GM19239 (cell line): Measurements from ENCODE around the gene GDPD5.

ENCODE experiments used
- DNase-seq: peaks from one replicate; pipeline ENCODE4 v3.0.0; 2011; ENCODE audit warnings: low spot score; ENCODE audit not compliant: insufficient read length
- FAIRE-seq: peaks from 2 replicates; lab custom pipeline; 2011; peaks lifted over from hg19 to GRCh38; lab: Jason Lieb, UNC

Gene GDPD5, protein sequence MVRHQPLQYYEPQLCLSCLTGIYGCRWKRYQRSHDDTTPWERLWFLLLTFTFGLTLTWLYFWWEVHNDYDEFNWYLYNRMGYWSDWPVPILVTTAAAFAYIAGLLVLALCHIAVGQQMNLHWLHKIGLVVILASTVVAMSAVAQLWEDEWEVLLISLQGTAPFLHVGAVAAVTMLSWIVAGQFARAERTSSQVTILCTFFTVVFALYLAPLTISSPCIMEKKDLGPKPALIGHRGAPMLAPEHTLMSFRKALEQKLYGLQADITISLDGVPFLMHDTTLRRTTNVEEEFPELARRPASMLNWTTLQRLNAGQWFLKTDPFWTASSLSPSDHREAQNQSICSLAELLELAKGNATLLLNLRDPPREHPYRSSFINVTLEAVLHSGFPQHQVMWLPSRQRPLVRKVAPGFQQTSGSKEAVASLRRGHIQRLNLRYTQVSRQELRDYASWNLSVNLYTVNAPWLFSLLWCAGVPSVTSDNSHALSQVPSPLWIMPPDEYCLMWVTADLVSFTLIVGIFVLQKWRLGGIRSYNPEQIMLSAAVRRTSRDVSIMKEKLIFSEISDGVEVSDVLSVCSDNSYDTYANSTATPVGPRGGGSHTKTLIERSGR

DNA sequence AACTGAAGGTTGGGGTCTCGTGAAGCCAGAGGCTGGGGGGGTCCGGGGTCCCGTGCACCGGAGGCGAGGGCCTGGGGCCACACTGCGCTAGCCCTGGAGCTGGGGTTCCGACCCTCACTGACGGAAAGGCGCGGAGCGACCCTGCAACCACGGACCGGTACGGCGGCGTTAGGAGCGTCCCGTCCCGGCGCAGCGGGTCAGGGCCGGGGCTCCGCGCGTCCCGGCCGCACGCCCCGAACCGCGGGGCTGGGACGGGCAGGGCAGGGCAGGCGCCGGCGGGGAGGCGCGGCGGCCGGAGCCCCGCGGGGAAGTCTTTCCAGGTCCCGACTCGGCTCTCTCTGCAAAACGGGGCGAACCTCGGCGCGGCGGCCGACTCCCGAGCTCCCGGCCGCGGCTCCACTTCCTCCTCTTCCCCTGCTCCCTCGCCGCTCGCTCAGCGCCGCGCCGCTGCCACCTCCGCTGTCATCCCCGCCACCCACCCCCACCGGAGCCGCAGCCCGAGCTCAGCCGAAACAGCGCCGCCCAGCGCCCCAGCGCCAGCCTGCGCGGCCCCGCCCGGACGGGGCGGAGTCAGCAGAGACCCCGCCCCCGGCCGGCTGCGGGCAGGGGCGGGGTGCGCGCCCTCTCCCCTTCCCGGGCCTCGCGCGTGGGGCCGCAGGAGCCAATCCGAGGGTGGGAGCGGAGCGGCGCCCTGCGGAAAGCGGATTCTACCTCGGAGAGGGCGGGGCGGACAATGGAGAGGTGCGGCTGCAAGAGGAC lies at the start of gene GDPD5:
GDPD5 (minus strand) TSS at position 509 of the 759 bp plus-strand sequence. CDS start 48,206 bp downstream, outside the sequence.
- FAIRE-seq: peak; percentile 54
- DNase-seq: peak; percentile 97

DNA sequence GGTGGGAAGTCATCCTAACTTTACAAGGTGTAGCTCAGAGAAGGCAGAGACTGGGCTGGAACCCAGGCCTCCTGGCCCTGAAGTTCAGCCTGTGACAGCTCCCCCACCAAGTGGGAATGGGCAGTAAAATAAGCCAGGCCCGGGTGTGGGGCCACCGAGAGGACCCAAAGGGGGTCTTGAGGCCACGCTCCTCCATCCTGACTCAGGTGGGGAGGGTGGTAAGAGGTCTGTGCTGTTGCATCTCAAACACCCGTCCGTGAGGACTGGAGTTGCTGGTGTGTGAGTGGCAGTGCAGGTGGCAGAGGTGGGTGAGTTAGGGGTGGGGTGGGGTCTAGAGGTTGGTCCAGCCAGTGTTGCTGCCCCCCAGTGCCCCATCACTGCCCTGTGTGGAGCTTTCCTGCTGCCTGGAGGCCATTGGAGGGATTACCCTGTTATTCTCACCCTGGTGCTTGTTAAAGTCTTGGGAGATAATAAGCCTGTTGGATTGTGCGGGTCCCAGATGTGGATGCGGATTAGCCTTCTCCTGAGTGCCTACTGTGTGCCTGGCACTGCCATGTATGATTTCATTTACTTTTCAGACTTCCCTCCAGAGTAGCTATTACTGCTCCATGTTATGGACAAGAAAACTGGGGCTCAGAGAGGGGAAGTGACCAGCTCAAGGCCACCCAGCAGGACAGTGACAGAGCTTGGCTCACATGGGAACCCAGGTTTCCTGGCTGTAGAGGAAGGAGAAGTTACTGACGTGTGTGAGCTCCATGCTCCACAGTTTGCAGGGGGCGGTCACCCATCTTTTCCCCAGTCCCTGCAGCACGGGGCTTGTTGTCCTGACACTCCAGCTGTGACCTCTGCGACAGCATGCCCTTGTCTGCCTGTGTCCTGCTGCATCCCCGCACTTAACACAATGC lies 49.2 kb upstream of the GDPD5 start:
- no peak for FAIRE-seq
- no peak for DNase-seq

DNA sequence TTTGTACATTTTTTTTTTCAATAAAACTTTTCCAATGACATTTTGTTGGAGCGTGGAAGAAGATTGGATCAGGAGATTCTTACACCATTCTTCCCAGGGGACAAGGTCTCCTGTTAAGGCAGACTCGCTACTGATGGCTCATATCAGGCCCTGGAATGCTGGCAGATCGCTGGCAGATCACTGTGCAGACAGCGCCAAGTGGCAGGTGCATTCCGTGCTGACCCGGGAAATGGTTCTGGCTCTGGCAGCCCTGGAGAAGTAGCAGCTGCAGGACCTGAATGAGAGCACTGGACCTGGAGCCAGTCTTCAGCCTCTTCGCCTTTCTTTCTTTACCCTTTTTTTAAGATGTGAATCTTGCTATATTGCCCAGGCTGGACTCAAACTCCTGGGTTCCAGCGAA lies 47.0 kb upstream of the GDPD5 start:
- FAIRE-seq: no peak

DNA sequence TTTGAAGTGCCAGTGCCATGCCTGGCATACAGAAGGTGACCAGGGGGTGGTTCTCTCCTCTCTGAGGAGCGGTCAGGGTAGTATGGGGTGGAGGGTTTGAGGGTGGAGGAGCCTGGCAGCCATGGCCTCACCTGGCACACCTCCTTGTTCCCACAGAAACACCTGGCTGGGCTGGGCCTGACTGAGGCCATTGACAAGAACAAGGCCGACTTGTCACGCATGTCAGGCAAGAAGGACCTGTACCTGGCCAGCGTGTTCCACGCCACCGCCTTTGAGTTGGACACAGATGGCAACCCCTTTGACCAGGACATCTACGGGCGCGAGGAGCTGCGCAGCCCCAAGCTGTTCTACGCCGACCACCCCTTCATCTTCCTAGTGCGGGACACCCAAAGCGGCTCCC lies 45.9 kb upstream of the GDPD5 start:
- FAIRE-seq: no peak
- no peak for DNase-seq

More for the DNA sequence above, 47.0 kb upstream of the GDPD5 start:
- no peak for DNase-seq

DNA sequence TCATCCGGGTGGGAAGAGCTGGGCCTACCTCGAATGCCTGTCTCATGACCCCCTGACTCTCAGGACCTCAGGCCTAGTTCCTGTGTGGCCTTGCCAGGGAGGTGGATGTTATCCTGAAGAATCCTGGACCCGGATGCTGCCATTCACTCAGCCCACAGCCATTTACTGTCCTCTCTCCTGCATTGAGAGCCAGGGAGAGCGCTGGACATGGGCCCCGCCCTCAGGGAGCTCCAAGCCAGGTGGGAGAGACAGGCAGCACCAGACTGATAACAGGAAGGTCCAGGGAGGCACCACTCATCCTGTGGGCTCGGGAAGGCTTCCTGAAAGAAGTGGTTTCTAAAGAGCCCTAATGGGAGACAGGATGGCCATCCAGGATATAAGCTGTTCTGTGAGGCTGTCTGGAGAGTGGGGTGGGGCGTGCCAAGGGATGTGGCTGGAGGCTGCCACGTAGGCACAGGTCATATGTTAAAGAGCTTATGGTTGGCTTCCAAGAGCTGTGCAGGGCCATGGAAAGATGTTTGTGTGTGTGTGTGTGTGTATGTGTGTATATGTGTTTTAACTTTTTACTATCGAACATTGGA lies 44.9 kb upstream of the GDPD5 start:
- DNase-seq (no peak), FAIRE-seq (no peak)

DNA sequence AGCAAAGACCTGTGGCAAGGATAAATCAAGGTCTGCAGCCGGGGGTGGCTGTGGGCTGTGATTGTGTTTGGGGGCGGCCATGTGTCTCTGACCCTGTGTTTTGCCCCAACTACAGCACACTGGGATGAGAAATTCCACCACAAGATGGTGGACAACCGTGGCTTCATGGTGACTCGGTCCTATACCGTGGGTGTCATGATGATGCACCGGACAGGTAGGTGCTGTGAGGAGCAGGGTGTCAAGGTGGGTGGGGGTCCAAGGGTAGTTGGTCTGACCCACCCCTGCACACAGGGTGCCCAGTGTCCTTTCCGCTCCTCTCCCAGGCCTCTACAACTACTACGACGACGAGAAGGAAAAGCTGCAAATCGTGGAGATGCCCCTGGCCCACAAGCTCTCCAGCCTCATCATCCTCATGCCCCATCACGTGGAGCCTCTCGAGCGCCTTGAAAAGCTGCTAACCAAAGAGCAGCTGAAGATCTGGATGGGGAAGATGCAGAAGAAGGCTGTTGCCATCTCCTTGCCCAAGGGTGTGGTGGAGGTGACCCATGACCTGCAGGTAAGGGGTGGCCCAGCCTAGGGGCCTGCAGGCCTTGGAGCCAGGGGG lies 43.0 kb upstream of the GDPD5 start:
- FAIRE-seq: no peak
- DNase-seq: no peak

DNA sequence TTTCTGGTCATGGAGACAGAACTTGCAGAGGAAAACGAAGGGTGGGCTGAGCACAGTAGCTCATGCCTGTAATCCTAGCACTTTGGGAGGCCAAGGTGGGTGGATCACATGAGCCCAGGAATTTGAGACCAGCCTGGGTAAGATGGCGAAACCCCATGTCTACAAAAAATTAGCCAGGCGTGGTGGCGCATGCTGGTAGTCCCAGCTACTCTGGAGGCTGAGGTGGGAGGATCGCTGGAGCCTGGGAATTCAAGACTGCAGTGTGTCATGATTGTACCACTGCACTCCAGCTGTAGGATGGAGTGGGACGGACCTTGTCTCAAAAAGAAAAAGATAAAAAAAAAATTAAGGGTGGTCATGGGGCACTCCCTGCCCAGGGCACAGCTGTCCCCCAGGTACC lies 42.2 kb upstream of the GDPD5 start:
- no peak for DNase-seq

DNA sequence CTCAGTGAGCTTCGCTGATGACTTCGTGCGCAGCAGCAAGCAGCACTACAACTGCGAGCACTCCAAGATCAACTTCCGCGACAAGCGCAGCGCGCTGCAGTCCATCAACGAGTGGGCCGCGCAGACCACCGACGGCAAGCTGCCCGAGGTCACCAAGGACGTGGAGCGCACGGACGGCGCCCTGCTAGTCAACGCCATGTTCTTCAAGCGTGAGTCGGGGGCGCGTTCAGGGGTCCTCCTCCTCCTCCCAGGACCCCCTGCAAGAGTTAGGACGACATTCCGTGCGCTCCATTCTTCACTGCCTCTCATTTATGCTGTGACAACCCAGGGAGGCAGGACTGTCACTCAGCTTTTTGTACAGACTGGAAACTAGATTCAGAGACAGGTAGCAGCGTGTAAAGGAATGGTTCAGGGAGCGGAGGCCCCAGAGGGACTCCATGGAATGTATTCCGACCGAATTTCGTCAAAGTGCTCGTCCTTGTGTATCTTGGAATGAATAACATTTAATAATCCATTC lies 41.1 kb upstream of the GDPD5 start:
- FAIRE-seq (no peak), DNase-seq (no peak)

More for the DNA sequence above, 42.2 kb upstream of the GDPD5 start:
- no peak for FAIRE-seq

DNA sequence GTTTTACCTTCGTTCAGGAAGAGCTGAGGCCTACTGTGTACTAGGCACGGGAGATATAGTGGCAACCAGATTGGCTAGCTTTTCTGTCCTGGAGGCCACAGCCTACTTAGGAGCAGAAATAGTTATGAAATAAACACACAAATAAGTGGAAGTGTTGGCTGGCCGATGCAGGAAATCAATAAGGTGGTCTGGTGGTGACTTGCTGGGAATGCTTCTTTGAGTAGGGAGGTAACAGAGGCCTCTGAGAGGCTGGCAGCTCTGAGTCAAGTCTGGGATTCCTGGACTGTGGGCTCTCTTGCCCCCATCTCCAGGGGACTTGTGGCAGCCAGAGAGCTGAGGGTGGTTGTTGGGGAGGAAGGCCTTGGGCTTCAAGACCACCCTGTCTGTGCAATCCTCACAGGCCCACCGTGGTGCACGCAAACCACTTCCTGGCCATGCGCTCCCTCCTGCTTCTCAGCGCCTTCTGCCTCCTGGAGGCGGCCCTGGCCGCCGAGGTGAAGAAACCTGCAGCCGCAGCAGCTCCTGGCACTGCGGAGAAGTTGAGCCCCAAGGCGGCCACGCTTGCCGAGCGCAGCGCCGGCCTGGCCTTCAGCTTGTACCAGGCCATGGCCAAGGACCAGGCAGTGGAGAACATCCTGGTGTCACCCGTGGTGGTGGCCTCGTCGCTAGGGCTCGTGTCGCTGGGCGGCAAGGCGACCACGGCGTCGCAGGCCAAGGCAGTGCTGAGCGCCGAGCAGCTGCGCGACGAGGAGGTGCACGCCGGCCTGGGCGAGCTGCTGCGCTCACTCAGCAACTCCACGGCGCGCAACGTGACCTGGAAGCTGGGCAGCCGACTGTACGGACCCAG lies 40.4 kb upstream of the GDPD5 start:
- no peak for DNase-seq
- no peak for FAIRE-seq

DNA sequence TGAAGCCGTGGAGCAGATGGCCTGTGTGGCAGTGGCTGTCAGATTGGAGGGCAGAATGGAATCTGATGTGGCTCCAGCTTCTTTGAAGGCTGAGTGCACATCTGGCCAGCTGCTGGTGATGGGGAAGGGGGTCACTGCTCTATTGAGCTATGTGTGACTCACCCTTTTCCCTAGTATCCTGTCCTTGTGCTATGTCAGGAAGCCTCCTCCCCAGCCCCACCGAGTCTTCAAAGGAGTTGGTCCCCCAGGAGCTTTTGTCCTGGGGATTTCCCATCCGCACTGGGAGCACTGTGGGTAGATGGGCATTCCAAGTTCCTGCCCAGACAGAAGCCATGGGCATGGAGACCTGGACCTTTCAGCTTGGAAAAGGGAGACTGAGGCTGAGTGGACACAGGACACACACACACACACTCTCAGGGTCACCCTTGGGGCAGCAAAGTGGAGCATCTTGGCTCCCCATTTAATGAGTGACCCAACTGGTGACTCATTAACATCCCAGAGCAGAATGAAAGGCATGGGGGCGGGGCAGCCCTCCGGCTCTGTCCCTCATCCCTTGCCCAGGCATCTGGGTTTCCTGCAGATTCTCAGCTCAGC lies 39.6 kb upstream of the GDPD5 start:
- DNase-seq (no peak), FAIRE-seq (no peak)

DNA sequence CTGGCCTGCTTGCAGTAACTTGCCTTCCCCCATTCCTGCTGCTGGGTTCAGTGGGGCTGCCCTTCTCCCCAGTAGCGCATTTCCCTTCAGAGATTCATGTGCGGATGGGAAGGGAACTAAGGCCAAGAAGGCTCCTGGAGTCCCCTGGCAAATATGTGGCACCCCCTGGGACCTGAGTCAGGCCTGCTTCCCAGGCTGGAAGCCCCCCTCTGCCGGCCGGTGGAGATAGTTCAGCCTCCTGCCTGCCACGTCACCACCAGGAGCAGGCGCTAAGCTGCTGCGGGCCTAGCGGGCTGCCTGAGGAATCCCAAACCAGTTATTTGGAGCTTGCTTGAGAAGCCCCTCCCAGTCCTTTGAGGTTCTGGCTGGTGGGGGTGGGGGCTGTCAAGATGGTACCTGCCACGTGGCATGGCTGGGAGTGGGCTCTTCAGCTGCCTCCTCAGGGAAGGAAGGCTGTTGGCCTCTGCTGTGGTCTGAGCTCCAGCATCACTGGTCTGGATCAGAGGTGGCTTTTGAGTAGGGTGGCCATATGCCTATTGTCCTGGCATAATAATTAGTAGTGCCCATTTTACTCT lies 38.3 kb upstream of the GDPD5 start:
- DNase-seq (no peak), FAIRE-seq (no peak)

DNA sequence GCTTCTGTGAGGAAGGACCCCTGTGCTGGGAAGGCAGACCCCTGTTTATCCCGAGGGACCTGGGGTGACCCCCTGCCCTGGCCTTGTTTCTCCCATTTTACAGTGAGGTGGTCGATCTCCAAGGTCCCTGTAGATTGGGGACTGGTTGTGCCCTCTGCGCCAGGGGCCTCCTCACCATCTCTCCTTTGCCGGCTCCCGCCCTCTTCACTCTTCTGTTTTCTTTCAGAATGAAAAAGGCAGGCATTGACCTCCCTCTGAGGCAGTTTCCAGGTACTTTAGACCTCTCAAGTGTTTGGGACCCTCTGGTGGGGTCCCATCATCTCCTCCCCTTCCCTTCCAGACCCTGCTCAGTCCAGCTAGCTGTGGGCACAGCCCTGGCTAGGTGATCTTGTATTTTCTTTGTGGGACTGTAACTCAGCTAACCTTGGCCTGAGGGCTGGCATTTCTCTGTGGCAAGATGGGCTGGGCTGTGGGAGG lies 37.8 kb upstream of the GDPD5 start:
- FAIRE-seq (no peak), DNase-seq (no peak)

DNA sequence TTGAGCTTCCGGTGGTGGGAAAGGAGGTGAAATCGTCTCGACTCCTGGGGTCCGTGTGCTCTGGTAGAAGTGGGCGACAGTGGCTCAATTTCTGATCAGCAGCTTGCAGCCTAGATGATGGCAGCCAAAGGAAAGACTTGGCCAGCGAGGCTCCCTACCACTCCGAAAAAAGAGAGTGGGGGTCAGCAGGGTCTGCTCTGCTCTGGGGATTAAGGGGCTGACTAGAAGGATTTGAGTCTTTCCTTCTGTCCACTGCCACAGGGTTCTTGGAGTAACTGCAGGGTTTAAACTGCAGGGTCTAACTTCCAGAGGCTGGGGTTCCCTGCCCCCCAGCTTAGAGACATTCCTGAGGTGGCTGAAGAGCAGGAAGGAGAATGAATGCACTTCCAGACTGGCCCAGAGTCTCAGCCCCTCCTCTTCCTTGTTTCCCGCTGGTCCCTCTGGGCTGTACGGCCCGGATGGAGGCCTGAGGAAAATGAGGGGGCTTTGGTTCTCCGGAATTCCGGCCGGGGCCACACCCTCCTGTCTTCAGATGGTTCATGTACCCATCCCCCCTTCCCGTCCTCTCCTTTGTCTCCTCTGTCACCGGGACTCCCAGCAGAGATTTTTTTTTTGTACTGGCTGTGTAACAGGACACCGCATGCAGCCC lies 37.2 kb upstream of the GDPD5 start:
- no peak for DNase-seq
- FAIRE-seq: no peak

DNA sequence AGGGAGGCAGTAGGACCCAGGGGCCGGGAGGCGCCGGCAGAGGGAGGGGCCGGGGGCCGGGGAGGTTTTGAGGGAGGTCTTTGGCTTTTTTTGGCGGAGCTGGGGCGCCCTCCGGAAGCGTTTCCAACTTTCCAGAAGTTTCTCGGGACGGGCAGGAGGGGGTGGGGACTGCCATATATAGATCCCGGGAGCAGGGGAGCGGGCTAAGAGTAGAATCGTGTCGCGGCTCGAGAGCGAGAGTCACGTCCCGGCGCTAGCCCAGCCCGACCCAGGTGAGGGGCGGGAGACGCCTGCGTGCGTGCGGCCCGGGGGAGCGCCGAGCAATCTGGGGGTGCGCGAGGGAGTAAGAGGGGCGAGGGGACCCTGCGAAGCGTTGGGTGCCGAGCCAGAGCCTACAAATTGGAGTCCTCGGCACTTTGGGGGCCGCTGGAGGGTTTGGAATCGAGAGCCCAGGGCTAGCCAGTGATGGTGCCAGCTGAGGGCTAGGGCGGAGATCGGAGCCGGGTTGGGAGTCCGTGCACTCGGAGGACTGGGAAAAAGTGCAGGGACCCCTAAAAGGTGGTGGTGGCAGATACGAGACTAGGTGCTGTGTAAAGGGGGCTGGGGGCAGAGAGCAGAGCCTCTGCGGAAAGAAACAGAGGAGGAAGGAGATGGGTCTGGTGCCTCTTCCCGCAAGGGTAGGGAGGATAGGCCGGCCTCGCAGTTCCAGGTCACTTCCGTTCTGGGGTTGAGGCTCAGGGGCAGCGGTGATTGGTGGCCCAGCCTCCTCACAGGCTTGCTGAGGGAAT lies 36.5 kb upstream of the GDPD5 start, which contains the start of gene SERPINH1:
SERPINH1 (plus strand) TSS at position 206 of the 788 bp plus-strand sequence. CDS start 4,097 bp downstream, outside the sequence.
- FAIRE-seq: peak; percentile 66

DNA sequence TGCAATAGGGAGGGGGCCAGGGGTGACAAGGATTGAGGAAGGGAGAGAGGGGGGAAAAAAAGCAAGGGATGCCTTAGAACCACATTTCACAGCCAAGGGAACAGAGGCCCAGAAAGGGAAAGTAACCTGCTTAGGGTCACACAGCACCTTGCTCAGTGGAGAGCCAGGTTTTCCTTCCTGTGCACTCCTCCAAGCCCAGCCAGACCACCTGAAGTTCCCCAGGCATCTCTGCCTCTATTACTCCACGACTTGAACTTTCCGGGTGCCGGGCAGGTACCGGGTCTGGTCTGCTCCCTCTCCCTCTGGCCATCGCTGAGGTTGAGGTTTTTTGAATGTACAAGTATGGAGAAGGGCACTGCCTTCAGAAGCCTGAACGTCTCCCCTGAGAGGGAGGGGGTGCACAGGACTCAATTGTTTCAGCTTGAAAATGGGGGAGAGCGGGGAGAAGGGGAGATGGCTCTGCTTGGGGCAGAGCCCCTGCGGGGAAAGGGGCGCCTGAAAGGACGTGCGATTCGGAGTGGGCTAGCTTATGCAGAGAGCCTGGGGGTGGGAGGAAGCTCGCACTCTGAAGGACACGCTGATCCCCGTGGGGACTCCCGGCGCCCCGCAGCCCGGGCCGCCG lies 35.8 kb upstream of the GDPD5 start:
- DNase-seq (peak; percentile 61), FAIRE-seq (no peak)

More for the DNA sequence above, 36.5 kb upstream of the GDPD5 start, which contains the start of gene SERPINH1:
- peak; percentile 89 for DNase-seq
